Activated CD4-positive, alpha-beta T cell treated with anti-CD3 and anti-CD28 coated beads for 36 hours (primary cell): ENCODE data around the gene TSHZ2. TPM values are rescaled to one million over a fixed set of nuclear protein-coding genes. Genes with fewer than 3 reads are reported as not detected.
"Not testable (repeated sequence)": the region's sequence is repeated elsewhere in the genome, so short reads cannot be mapped to it uniquely, and the experiment has no call there.

Experiments
- ATAC-seq: fragments of 200-7000 bp; cut with Tn5 transposase; one replicate; pipeline ENCODE4 v1.10.0; 2021; ENCODE audit warnings: mild to moderate bottlenecking, moderate library complexity
- CTCF ChIA-PET: fragments of 350-600 bp; sonication (Branson Sonifier 250); formaldehyde crosslinking; loops from one replicate; lab custom pipeline; 2021; ENCODE audit warnings: antibody characterized with exemption; lab: Charles Lee
- POLR2A ChIA-PET: fragments of 350-600 bp; sonication (Branson Sonifier 250); formaldehyde crosslinking; loops from one replicate; lab custom pipeline; 2021; ENCODE audit warnings: antibody characterized with exemption, inconsistent platforms; lab: Charles Lee
- DNase-seq: peaks from one replicate; pipeline ENCODE4 v3.0.0-alpha.2; 2020
- H3K27ac Mint-ChIP-seq: one replicate; pipeline ENCODE4 v1.8.0; 2021; ENCODE audit warnings: mixed read lengths
- H3K27me3 Mint-ChIP-seq: one replicate; pipeline ENCODE4 v1.8.0; 2021; ENCODE audit warnings: mixed read lengths
- H3K36me3 Mint-ChIP-seq: one replicate; pipeline ENCODE4 v1.8.0; 2021; ENCODE audit warnings: low read depth, mixed read lengths
- H3K4me1 Mint-ChIP-seq: one replicate; pipeline ENCODE4 v1.8.0; 2021; ENCODE audit warnings: mixed read lengths
- H3K4me3 Mint-ChIP-seq: one replicate; pipeline ENCODE4 v1.8.0; 2021; ENCODE audit warnings: mild to moderate bottlenecking, moderate library complexity, mixed read lengths
- H3K9me3 Mint-ChIP-seq: one replicate; pipeline ENCODE4 v1.8.0; 2021; ENCODE audit warnings: low read depth, mixed read lengths
- intact Hi-C, 2 experiments: fragments of 100-400 bp; cut with DNase I in 1 of 2; cut with micrococcal nuclease in 1 of 2; formaldehyde crosslinking; loops; one replicate each; pipeline versions ENCODE4 v1.14.2 to v1.15.1; 2022 to 2024; cut with DNase I, micrococcal nuclease
- total RNA-seq, 2 experiments: library from RNA; stranded (reverse); gene quantifications; one replicate each; pipeline ENCODE4 v1.2.3, GENCODE V29; 2021

Gene TSHZ2
- total RNA-seq, 2 experiments from 2014 or later = 25.9 to 43.6 TPM

GRCh38 chr20:53497246-53497645 lies 525.1 kb downstream of the TSHZ2 start:
- intact Hi-C loops = no loop called here
- peaks cover 6% of the 10 kb centered on the region for H3K9me3 Mint-ChIP-seq
- no peaks in the 10 kb centered on the region for H3K36me3 Mint-ChIP-seq
- H3K27ac Mint-ChIP-seq = no peak overlapping the region
- ATAC-seq = no peak
- CTCF ChIA-PET = no interaction called here
- H3K4me3 Mint-ChIP-seq = no peak overlapping the region
- no peaks in the 10 kb centered on the region for H3K27me3 Mint-ChIP-seq
- POLR2A ChIA-PET = no interaction called here
- DNase-seq = no peak
- H3K4me1 Mint-ChIP-seq = peaks cover 2% of the 10 kb centered on the region

GRCh38 chr20:53498341-53498740 lies 526.2 kb downstream of the TSHZ2 start:
- ATAC-seq (no peak), DNase-seq (no peak)
- Mint-ChIP-seq H3K27ac (no peak overlapping the region), H3K36me3 (no peaks in the 10 kb centered on the region), H3K4me3 (no peak overlapping the region), H3K27me3 (no peaks in the 10 kb centered on the region), H3K9me3 (peaks cover 6% of the 10 kb centered on the region), H3K4me1 (no peaks in the 10 kb centered on the region)
- CTCF ChIA-PET = interaction anchor here (0.6 to 0.7 kb wide), 2 partner anchors 207 to 605 kb away, joined by 3 to 4 read pairs; no protein-coding TSS in a partner anchor
- POLR2A ChIA-PET = no interaction called here
- intact Hi-C loops = no loop called here

- no peak for DNase-seq
- H3K4me3 Mint-ChIP-seq = no peak overlapping the region
- no peak for ATAC-seq
- H3K27ac Mint-ChIP-seq = no peak overlapping the region
- H3K9me3 Mint-ChIP-seq = peaks cover 6% of the 10 kb centered on the region
- H3K4me1 Mint-ChIP-seq = no peaks in the 10 kb centered on the region
- ChIA-PET POLR2A (no interaction called here), CTCF (no interaction called here)
- no peaks in the 10 kb centered on the region for H3K36me3 Mint-ChIP-seq
- no peaks in the 10 kb centered on the region for H3K27me3 Mint-ChIP-seq
- intact Hi-C loops = no loop called here
Observed at GRCh38 chr20:53500651-53501050, 528.5 kb downstream of the TSHZ2 start.

GRCh38 chr20:53502820-53503219 lies 530.7 kb downstream of the TSHZ2 start:
- DNase-seq (no peak), ATAC-seq (no peak)
- intact Hi-C loops = no loop called here
- H3K27me3 Mint-ChIP-seq = no peaks in the 10 kb centered on the region
- no peaks in the 10 kb centered on the region for H3K4me1 Mint-ChIP-seq
- no peaks in the 10 kb centered on the region for H3K9me3 Mint-ChIP-seq
- no peaks in the 10 kb centered on the region for H3K36me3 Mint-ChIP-seq
- H3K4me3 Mint-ChIP-seq = no peak overlapping the region
- no peak overlapping the region for H3K27ac Mint-ChIP-seq
- CTCF ChIA-PET = no interaction called here
- POLR2A ChIA-PET = no interaction called here

GRCh38 chr20:53503517-53503919 lies 531.4 kb downstream of the TSHZ2 start:
- Mint-ChIP-seq H3K4me3 (no peak overlapping the region), H3K9me3 (no peaks in the 10 kb centered on the region), H3K27me3 (no peaks in the 10 kb centered on the region), H3K4me1 (no peaks in the 10 kb centered on the region), H3K27ac (no peak overlapping the region), H3K36me3 (no peaks in the 10 kb centered on the region)
- DNase-seq = no peak
- POLR2A ChIA-PET = no interaction called here
- intact Hi-C loops = no loop called here
- CTCF ChIA-PET = no interaction called here
- no peak for ATAC-seq

- ATAC-seq, H3K36me3 Mint-ChIP-seq, H3K27me3 Mint-ChIP-seq, intact Hi-C loops, H3K4me1 Mint-ChIP-seq, DNase-seq, CTCF ChIA-PET, H3K9me3 Mint-ChIP-seq, H3K4me3 Mint-ChIP-seq, POLR2A ChIA-PET, H3K27ac Mint-ChIP-seq: not testable (repeated sequence)
Observed at GRCh38 chr20:53504106-53504505, 531.9 kb downstream of the TSHZ2 start.

GRCh38 chr20:53510262-53510661 lies 538.1 kb downstream of the TSHZ2 start:
- no peak overlapping the region for H3K4me3 Mint-ChIP-seq
- intact Hi-C loops = no loop called here
- POLR2A ChIA-PET = no interaction called here

GRCh38 chr20:53510704-53511103 lies 538.5 kb downstream of the TSHZ2 start:
- H3K27me3 Mint-ChIP-seq = no peaks in the 10 kb centered on the region

More at GRCh38 chr20:53510262-53510661, 538.1 kb downstream of the TSHZ2 start:
- H3K27ac Mint-ChIP-seq = no peak overlapping the region
- H3K4me1 Mint-ChIP-seq = no peaks in the 10 kb centered on the region
- H3K9me3 Mint-ChIP-seq = no peaks in the 10 kb centered on the region
- DNase-seq (no peak), ATAC-seq (no peak)
- H3K36me3 Mint-ChIP-seq = no peaks in the 10 kb centered on the region
- CTCF ChIA-PET = interaction anchor here (0.7 to 1.0 kb wide), 2 partner anchors 22 to 242 kb away, joined by 3 read pairs; no protein-coding TSS in a partner anchor
- H3K27me3 Mint-ChIP-seq = no peaks in the 10 kb centered on the region

GRCh38 chr20:53512076-53512475 lies 539.9 kb downstream of the TSHZ2 start:
- POLR2A ChIA-PET = no interaction called here
- no peaks in the 10 kb centered on the region for H3K27me3 Mint-ChIP-seq
- no peaks in the 10 kb centered on the region for H3K36me3 Mint-ChIP-seq
- CTCF ChIA-PET = no interaction called here
- DNase-seq = no peak
- no peak overlapping the region for H3K27ac Mint-ChIP-seq
- H3K4me1 Mint-ChIP-seq = no peaks in the 10 kb centered on the region
- H3K9me3 Mint-ChIP-seq = no peaks in the 10 kb centered on the region
- intact Hi-C loops = no loop called here
- no peak overlapping the region for H3K4me3 Mint-ChIP-seq
- ATAC-seq = no peak

More at GRCh38 chr20:53510704-53511103, 538.5 kb downstream of the TSHZ2 start:
- Mint-ChIP-seq H3K9me3 (no peaks in the 10 kb centered on the region), H3K4me1 (no peaks in the 10 kb centered on the region), H3K4me3 (no peak overlapping the region), H3K27ac (no peak overlapping the region), H3K36me3 (no peaks in the 10 kb centered on the region)
- ATAC-seq (no peak), DNase-seq (no peak)
- CTCF ChIA-PET = interaction anchor here (0.7 to 1.0 kb wide), 2 partner anchors 22 to 242 kb away, joined by 3 read pairs; no protein-coding TSS in a partner anchor
- POLR2A ChIA-PET = no interaction called here
- intact Hi-C loops = no loop called here

GRCh38 chr20:53513168-53513488 lies 541.0 kb downstream of the TSHZ2 start:
- Mint-ChIP-seq H3K9me3 (no peaks in the 10 kb centered on the region), H3K4me3 (no peak overlapping the region), H3K27ac (no peak overlapping the region), H3K4me1 (no peaks in the 10 kb centered on the region), H3K36me3 (no peaks in the 10 kb centered on the region), H3K27me3 (no peaks in the 10 kb centered on the region)
- ChIA-PET CTCF (interaction anchor here (0.7 kb wide), 1 partner anchor 223 kb away, joined by 3 read pairs; no protein-coding TSS in a partner anchor), POLR2A (no interaction called here)
- DNase-seq (no peak), ATAC-seq (no peak)
- intact Hi-C loops = no loop called here

GRCh38 chr20:53513489-53514298 lies 541.5 kb downstream of the TSHZ2 start:
- no peak overlapping the region for H3K4me3 Mint-ChIP-seq
- POLR2A ChIA-PET = no interaction called here
- no peak for DNase-seq
- no peaks in the 10 kb centered on the region for H3K4me1 Mint-ChIP-seq
- H3K9me3 Mint-ChIP-seq = no peaks in the 10 kb centered on the region
- no peaks in the 10 kb centered on the region for H3K36me3 Mint-ChIP-seq
- CTCF ChIA-PET = interaction anchor here (0.5 to 0.8 kb wide), 3 partner anchors 10 to 370 kb away, joined by 3 read pairs; no protein-coding TSS in a partner anchor
- no peak overlapping the region for H3K27ac Mint-ChIP-seq
- no peak for ATAC-seq
- H3K27me3 Mint-ChIP-seq = no peaks in the 10 kb centered on the region
- intact Hi-C loops = no loop called here

GRCh38 chr20:53515749-53516148 lies 543.6 kb downstream of the TSHZ2 start:
- DNase-seq = no peak
- intact Hi-C loops = no loop called here
- no peak for ATAC-seq
- Mint-ChIP-seq H3K27ac (no peak overlapping the region), H3K36me3 (no peaks in the 10 kb centered on the region), H3K4me1 (no peaks in the 10 kb centered on the region), H3K4me3 (no peak overlapping the region), H3K27me3 (no peaks in the 10 kb centered on the region), H3K9me3 (no peaks in the 10 kb centered on the region)
- POLR2A ChIA-PET = no interaction called here
- CTCF ChIA-PET = no interaction called here
